ENCODE measurements around the gene POFUT1.
"Not testable (repeated sequence)": the region's sequence is repeated elsewhere in the genome, so short reads cannot be mapped to it uniquely, and the experiment has no call there.

The POFUT1 gene

DNA sequence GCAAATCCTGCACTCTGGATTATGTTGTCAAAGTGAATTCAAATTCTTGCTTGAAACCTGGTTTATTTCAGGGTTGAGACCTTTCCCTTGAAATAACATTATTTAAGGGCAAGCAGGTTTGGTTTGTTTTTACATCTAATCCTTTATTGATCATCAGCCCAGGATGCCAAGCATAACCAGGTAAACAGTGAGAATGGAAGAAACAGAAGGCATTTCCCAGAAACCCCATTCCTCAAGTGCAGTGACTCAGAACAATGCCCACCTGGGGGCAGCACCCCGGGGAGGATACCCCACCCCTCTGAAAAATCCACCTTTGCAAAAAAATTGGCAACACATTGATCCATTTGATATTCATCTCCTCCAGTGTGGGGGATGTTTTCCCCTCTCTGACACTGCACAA lies 32.5 kb downstream of the POFUT1 start:
- Histone ChIP-seq H3K27ac (no peak overlapping the region), H3K4me3 (no peak overlapping the region), H3K4me2 (peak overlapping the region; percentile 71), H3K4me1 (peaks cover 34% of the 10 kb centered on the region), H3K36me3 (peaks cover 23% of the 10 kb centered on the region), H3K27me3 (no peaks in the 10 kb centered on the region), H3K9ac (no peak overlapping the region), H3K9me3 (no peaks in the 10 kb centered on the region), H4K20me1 (no peaks in the 10 kb centered on the region)
- no peak for TF ChIP-seq Cebpa-rat (IDR thresholded peaks at IDR 0.05)

DNA sequence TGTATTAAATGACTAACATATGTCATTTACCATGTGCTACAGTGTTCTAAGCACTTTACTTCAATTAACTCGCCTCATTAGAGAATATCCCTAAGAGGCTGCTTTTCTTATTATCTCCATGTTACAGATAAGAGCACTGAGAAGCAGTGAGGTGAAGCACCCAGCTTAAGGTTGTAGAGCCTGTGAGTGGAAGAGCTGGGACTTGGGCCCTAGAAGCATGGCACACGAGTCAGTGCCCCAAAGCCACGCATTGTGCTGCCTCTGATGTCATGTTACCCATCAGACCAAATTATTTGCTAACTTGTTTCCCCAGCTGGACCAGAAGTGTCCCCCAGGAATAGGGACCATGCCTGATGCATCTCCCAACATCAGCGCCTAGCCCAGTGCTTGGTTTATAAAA lies 34.1 kb downstream of the POFUT1 start:
- Histone ChIP-seq H4K20me1 (no peaks in the 10 kb centered on the region), H3K27ac (no peak overlapping the region), H3K27me3 (no peaks in the 10 kb centered on the region), H3K36me3 (peaks cover 7% of the 10 kb centered on the region), H3K4me1 (peaks cover 35% of the 10 kb centered on the region), H3K4me2 (no peak overlapping the region), H3K4me3 (no peak overlapping the region), H3K9ac (no peak overlapping the region), H3K9me3 (no peaks in the 10 kb centered on the region)
- TF ChIP-seq Cebpa-rat (IDR thresholded peaks at IDR 0.05), result no peak

DNA sequence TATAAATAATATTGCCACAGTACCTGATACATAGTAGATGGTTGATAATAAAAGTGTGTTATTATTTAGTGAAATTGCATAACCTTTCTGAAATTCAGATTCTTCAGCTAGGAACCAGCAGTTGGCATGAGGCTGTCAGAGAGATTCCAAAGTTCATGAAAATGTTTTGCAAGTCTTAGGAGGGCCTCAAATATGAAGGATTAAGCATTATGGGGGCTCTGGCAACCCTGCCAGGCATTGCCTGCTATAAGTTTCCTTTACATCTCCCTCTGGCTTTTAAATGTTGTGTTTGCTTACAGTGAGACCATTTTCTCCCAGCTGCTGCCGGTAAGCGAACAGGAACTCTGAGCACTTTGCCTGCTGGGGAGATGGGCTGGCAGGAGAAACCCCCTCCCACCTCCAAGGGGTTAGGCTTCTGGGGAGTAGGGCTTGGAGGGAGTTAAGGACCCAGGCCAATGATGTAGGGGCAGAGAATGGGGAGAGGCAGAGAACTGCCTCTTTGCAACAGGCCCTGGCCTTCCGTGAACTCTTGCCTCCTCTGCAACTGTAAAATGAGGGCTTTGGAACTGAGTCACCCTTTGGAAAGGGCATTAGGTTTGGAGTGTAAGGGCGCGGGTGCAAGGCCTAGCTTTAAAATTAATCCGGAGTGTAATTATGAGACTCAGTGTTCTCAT lies 36.6 kb downstream of the POFUT1 start:
- no peak overlapping the region for H3K4me3 ChIP-seq
- H4K20me1 ChIP-seq, result no peaks in the 10 kb centered on the region
- H3K4me2 ChIP-seq, result no peak overlapping the region
- no peaks in the 10 kb centered on the region for H3K36me3 ChIP-seq
- no peaks in the 10 kb centered on the region for H3K27me3 ChIP-seq
- 0 out of 2 replicates have a peak overlapping the region, but pooled peaks have one; percentile 2 for H3K9ac ChIP-seq
- H3K4me1 ChIP-seq, result peaks cover 45% of the 10 kb centered on the region
- H3K27ac ChIP-seq, result no peak overlapping the region
- no peaks in the 10 kb centered on the region for H3K9me3 ChIP-seq
- no peak for TF ChIP-seq Cebpa-rat (IDR thresholded peaks at IDR 0.05)

DNA sequence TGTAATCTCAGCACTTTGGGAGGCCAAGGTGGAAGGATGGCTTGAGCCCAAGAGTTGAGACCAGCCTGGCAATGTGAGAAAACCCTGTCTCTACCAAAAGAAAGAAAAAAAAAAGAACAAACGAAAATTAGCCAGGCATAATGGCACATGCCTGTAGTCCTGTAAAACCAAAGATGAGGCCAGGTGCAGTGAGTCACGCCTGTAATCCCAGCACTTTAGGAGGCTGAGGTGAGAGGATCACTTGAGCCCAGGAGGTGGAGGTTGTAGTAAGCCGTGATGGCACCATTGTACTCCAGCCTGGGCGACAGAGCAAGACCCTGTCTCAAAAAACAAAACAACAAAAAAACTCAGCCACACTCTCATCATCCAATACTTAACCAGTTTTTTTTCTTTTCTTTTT lies 37.3 kb downstream of the POFUT1 start:
- no peak for TF ChIP-seq Cebpa-rat (IDR thresholded peaks at IDR 0.05)
- Histone ChIP-seq H3K4me3 (no peak overlapping the region), H3K9me3 (no peaks in the 10 kb centered on the region), H3K4me1 (peaks cover 38% of the 10 kb centered on the region), H3K36me3 (no peaks in the 10 kb centered on the region), H3K9ac (no peak overlapping the region), H3K27me3 (no peaks in the 10 kb centered on the region), H3K27ac (no peak overlapping the region), H3K4me2 (no peak overlapping the region), H4K20me1 (no peaks in the 10 kb centered on the region)

DNA sequence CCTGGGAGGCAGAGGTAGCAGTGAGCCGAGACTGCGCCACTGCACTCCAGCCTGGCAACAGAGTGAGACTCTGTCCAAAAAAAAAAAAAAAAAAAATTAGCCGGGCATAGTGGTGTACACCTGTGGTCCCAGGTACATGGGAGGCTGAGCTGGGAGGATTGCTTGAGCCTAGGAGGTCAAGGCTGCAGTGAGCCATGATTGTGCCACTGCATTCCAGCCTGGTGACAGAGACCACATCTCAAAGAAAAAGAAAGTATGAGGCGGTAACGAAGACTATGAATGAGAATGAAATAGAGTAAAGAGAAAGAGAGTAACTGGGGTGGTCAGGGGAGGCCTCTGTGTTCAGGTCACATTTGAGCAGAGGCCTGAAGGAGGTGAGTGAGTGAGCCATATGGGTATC lies 38.5 kb downstream of the POFUT1 start:
- H3K27me3 ChIP-seq, H3K4me2 ChIP-seq, H3K9me3 ChIP-seq: not testable (repeated sequence)

DNA sequence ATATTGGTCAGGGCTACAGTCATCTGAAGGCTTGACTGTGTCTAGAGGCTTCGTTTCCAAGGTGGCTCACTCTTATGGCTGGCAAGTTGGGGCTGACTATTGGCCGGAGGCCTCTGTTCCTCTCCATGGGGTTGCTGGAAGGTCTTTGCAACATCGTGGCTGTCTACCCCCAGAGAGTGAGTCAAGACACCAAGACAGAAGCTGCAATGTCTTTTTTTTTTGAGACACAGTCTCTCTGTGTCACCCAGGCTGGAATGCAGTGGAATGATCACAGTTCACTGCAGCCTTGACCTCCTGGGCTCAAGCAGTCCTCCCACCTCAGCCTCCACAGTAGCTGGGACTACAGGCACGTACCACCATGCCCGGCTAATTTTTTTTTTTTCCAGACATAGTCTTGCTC lies 40.4 kb downstream of the POFUT1 start:
- H3K4me3 ChIP-seq, result no peak overlapping the region
- H3K27me3 ChIP-seq, result no peaks in the 10 kb centered on the region
- H3K36me3 ChIP-seq, result no peaks in the 10 kb centered on the region
- peak overlapping the region; percentile 48 for H3K4me2 ChIP-seq
- no peaks in the 10 kb centered on the region for H4K20me1 ChIP-seq
- no peak overlapping the region for H3K9ac ChIP-seq
- no peak for TF ChIP-seq Cebpa-rat (IDR thresholded peaks at IDR 0.05)
- peaks cover 21% of the 10 kb centered on the region for H3K4me1 ChIP-seq
- no peaks in the 10 kb centered on the region for H3K9me3 ChIP-seq
- peak overlapping the region; percentile 42; the same call in 1 of the 2 replicates for H3K27ac ChIP-seq

More for the DNA sequence above, 38.5 kb downstream of the POFUT1 start:
- not testable (repeated sequence) for H3K4me3 ChIP-seq, H3K36me3 ChIP-seq, H4K20me1 ChIP-seq, H3K27ac ChIP-seq, H3K9ac ChIP-seq
- H3K4me1 ChIP-seq, result peaks cover 26% of the 10 kb centered on the region

DNA sequence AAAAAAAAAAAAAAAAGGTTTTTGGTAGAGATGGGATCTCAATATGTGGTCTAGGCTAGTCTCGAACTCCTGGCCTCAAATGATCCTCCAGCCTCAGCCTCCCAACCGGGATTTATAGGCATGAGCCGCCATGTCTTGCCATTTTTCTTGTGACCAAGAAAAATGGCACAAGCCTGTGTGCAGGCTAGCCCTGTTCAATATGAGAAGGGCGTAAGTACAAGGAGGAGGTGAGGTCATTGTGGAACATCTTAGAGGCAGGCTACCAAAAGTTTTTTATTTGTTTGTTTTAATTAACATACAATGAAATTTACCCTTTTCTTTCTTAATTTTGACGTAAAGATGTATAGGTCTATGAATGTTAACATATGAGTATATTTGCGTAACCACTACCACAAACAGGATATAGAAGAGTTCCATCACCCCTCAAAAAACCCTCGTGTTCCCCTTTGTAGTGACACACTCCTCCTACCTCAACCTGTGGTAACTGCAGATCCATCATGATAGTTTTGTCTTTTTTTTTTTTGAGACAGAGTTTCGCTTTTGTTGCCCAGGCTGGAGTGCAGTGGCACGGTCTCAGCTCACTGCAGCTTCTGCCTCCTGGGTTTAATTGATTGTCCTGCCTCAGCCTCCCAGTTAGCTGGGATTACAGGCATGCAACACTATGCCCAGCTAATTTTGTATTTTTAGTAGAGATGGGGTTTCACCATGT lies 41.5 kb downstream of the POFUT1 start:
- Histone ChIP-seq H3K9ac (no peak overlapping the region), H3K4me2 (no peak overlapping the region), H3K36me3 (no peaks in the 10 kb centered on the region), H3K4me3 (no peak overlapping the region), H3K4me1 (peaks cover 21% of the 10 kb centered on the region), H3K27me3 (no peaks in the 10 kb centered on the region), H4K20me1 (no peaks in the 10 kb centered on the region), H3K9me3 (no peaks in the 10 kb centered on the region), H3K27ac (no peak overlapping the region)
- TF ChIP-seq Cebpa-rat (IDR thresholded peaks at IDR 0.05), result no peak

DNA sequence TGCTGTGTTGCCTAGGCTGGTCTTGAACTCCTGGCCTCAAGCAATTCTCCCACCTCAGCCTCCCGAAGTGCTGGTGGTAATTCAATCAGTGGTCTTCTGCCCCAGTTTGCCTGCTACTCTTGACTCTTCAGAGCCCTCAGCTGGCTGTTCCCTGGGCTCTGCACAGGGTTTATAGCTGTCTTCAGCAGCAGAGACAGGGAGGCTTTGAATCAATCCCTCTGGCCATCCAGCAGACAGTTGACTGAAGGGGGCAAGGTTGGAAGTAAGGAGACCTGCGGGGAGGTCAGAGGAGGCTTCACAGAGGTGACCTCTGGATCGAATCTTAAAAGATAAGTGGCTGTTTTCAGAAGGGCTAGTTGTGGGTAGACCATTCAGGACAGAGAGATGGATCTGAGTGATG lies 43.8 kb downstream of the POFUT1 start:
- no peaks in the 10 kb centered on the region for H3K27me3 ChIP-seq
- no peaks in the 10 kb centered on the region for H4K20me1 ChIP-seq
- TF ChIP-seq Cebpa-rat (IDR thresholded peaks at IDR 0.05), result no peak
- no peak overlapping the region for H3K4me3 ChIP-seq
- no peak overlapping the region for H3K4me2 ChIP-seq
- H3K4me1 ChIP-seq, result peaks cover 21% of the 10 kb centered on the region
- H3K9me3 ChIP-seq, result no peaks in the 10 kb centered on the region
- H3K9ac ChIP-seq, result no peak overlapping the region
- no peak overlapping the region for H3K27ac ChIP-seq
- no peaks in the 10 kb centered on the region for H3K36me3 ChIP-seq

DNA sequence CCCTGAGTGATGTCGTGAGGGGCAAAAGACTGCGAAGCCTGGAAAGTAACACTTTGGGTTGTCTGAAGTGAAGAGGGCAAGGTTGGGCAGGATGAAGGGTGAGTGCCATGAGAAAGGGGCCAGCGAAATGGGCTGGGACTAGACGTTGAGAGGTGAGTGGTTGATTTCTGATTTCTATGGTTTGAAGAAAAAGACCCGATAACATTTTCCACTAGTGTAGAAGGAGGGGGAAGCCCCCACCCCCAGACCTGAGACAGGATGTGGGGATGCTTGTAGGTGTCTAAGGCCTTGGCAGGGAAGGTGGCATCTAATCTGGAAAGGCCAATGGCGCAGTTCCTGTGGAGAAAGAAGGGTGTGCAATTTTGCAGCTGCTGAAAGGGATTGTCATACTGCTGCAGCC lies 44.5 kb downstream of the POFUT1 start:
- Histone ChIP-seq H3K9me3 (no peaks in the 10 kb centered on the region), H3K4me2 (no peak overlapping the region), H3K4me1 (peaks cover 15% of the 10 kb centered on the region), H3K9ac (no peak overlapping the region), H4K20me1 (no peaks in the 10 kb centered on the region), H3K27ac (no peak overlapping the region), H3K4me3 (no peak overlapping the region), H3K27me3 (no peaks in the 10 kb centered on the region), H3K36me3 (no peaks in the 10 kb centered on the region)
- no peak for TF ChIP-seq Cebpa-rat (IDR thresholded peaks at IDR 0.05)

DNA sequence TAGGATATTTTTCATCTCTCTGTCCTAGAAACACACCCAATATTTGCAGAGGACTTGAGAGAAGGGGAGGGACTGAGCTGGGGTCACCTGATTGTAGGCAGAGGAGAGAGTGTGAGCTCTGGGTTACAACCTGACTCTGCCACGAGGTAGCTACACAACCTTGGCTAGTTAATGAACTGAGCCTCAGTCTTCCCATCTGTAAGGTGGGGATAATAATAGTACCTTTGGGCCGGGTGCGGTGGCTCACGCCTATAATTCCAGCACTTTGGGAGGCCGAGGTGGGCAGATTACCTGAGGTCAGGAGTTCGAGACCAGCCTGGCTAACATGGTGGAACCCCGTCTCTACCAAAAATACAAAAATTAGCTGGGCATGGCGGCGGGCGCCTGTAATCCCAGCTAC lies 53.3 kb downstream of the POFUT1 start:
- H3K4me2 ChIP-seq, H3K9me3 ChIP-seq, H4K20me1 ChIP-seq, H3K27ac ChIP-seq, H3K4me3 ChIP-seq, H3K4me1 ChIP-seq, H3K27me3 ChIP-seq, H3K36me3 ChIP-seq, H3K9ac ChIP-seq: not testable (repeated sequence)
